GM12874 (cell line): ENCODE results near the gene EHMT2.

Experiments
- TF ChIP-seq, protein P1 (sequence below): IDR thresholded peaks from 2 replicates; pipeline ENCODE4 v1.5.1; 2011; ENCODE audit warnings: low read depth, mild to moderate bottlenecking, control low read depth, low read length, moderate library complexity; ENCODE audit not compliant: insufficient read depth

EHMT2 gene

DNA sequence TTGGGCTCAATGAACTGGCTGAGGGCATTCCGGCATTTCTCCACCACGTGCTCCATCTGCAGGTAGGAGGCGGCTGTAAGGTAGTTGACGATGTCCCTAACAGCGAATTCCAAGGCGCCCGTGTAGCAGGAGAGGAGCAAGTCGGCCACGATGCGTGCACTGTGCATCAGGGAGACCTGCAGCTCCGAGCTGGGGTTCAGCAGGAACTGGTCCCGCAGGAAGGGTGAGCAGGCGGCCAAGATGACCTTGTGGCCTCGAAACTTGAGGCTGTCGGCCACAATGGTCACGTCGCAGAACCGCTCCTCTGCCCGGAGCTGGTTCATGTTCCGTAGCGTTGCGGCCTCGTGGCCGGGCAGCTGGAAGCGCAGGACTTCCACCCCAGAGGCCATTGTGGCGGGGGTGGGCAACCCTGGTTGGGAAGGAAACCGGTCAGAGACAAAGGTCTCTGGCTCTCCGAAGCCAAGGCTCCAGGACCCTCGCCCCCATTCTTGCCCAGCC lies 3.5 kb upstream of the EHMT2 start:
- TF ChIP-seq, protein P1, sequence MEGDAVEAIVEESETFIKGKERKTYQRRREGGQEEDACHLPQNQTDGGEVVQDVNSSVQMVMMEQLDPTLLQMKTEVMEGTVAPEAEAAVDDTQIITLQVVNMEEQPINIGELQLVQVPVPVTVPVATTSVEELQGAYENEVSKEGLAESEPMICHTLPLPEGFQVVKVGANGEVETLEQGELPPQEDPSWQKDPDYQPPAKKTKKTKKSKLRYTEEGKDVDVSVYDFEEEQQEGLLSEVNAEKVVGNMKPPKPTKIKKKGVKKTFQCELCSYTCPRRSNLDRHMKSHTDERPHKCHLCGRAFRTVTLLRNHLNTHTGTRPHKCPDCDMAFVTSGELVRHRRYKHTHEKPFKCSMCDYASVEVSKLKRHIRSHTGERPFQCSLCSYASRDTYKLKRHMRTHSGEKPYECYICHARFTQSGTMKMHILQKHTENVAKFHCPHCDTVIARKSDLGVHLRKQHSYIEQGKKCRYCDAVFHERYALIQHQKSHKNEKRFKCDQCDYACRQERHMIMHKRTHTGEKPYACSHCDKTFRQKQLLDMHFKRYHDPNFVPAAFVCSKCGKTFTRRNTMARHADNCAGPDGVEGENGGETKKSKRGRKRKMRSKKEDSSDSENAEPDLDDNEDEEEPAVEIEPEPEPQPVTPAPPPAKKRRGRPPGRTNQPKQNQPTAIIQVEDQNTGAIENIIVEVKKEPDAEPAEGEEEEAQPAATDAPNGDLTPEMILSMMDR, result no peak

DNA sequence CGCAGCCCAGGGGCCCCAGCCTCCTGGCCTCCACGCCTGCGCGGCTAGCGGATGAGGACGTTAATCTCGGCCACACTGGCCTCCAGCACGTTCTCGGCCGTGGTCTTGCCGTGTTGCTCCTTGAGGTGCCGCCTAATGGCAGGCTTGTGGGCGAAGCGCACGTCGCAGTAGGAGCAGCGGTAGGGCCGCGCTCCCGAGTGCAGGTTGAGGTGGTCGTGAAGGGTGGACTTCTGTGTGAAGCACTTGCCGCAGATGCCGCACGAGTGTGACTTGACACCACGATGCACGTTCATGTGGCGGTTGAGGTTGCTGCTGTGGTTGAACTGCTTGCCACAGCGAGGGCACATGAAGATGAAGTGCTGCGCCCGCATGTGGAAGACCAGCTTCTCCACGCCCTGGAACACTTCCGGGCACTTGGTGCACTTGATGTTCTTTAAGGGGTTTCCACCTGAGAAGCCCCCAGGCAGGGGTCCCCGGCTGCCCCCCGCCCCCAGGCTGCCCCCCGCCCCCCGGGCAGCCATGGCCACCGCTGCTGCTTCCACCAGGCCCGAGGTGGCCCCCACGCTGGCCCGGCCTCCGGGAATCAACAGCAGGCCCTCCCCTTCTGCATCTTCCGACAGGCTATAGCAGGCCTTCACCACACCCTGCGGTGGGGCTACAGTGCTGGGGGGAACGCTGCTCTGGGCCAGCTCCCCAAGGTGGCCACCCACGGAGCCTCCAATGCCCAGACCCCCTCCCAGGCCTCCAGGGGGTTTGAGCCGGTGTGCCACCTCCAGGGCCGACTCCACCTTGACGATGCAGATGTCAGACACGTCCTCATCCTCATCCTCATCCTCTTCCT lies 2.6 kb upstream of the EHMT2 start:
- TF ChIP-seq, protein P1, result no peak

GRCh38 chr6:31899215-31899614 lies 1.7 kb upstream of the EHMT2 start:
- TF ChIP-seq, protein P1, result no peak

- TF ChIP-seq, protein P1, result no peak
Observed at GRCh38 chr6:31898383-31899011, 999 bp upstream of the EHMT2 start.

- TF ChIP-seq, protein P1, result no peak
Observed at GRCh38 chr6:31896856-31897611, 464 bp downstream of the EHMT2 start.

DNA sequence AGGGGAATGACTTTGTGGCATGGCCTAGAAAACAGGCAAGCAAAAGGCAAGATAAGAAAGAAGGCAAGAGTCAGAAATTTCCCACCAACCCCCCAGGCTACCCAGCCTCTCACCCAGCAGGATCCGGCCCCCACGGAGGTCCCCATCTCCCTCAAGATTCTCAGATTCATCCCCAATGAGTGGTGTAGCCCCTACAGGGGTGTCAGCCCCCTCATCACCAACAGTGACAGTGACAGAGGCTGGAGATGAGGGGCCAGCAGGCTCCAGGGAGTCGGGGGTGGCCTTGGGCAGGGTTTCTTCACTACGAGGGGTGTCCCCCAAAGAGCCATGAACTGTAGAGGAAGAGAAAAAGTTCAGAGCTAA lies 1.0 kb downstream of the EHMT2 start:
- TF ChIP-seq, protein P1, result no peak

GRCh38 chr6:31892821-31893220 lies 4.7 kb downstream of the EHMT2 start:
- TF ChIP-seq, protein P1, result no peak
